ENCODE measurements around the gene YIPF1. TPM values are rescaled to one million over a fixed set of nuclear protein-coding genes. Genes with fewer than 3 reads are reported as not detected.
"Not testable (repeated sequence)": the region's sequence is repeated elsewhere in the genome, so short reads cannot be mapped to it uniquely, and the experiment has no call there.

Gene YIPF1
- total RNA-seq, 1 donor from 2014 or later = 25.6 TPM

DNA sequence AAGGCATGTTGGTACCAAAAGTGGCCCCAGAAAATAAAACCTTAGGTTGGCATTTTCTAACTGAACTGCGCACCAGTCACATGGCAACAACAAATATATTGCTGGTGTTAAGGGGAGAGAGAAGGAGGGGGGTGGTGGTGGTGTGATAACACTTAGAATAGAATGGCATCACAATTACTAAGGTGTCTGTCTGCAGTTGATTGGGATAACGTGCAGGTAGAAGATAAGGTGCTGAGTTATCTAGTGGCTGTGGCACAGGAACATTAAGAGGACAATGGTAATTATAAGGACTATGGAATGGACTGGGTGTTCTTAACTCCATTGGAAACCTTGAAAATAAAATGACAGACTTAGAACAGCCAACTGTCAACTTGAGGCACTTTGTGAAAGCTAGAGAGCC is 1.4 kb upstream of the YIPF1 start:
- Mint-ChIP-seq H3K4me1 (ENCODE audit: unreplicated experiment) (peaks cover 16% of the 10 kb centered on the region), H3K27me3 (ENCODE audit: unreplicated experiment) (no peaks in the 10 kb centered on the region), H3K27ac (ENCODE audit: unreplicated experiment) (no peak overlapping the region), H3K36me3 (ENCODE audit: unreplicated experiment) (peaks cover 7% of the 10 kb centered on the region), H3K9me3 (ENCODE audit: unreplicated experiment) (no peaks in the 10 kb centered on the region), H3K4me3 (ENCODE audit: unreplicated experiment) (no peak overlapping the region)
- no peak for DNase-seq (ENCODE audit: extremely low spot score, unreplicated experiment)
- no peak for TF ChIP-seq CTCF (IDR thresholded peaks at IDR 0.05)

- H3K27me3 Mint-ChIP-seq (ENCODE audit: unreplicated experiment) = no peaks in the 10 kb centered on the region
- no peak for TF ChIP-seq CTCF (IDR thresholded peaks at IDR 0.05)
- peak overlapping the region; percentile 95 for H3K27ac Mint-ChIP-seq (ENCODE audit: unreplicated experiment)
- no peak for DNase-seq (ENCODE audit: extremely low spot score, unreplicated experiment)
- H3K36me3 Mint-ChIP-seq (ENCODE audit: unreplicated experiment) = peaks cover 7% of the 10 kb centered on the region
- H3K4me3 Mint-ChIP-seq (ENCODE audit: unreplicated experiment) = peak overlapping the region; percentile 94
- H3K4me1 Mint-ChIP-seq (ENCODE audit: unreplicated experiment) = peaks cover 16% of the 10 kb centered on the region
- no peaks in the 10 kb centered on the region for H3K9me3 Mint-ChIP-seq (ENCODE audit: unreplicated experiment)
These were observed 935 bp upstream of the YIPF1 start for GRCh38 chr1:53890522-53890941.

DNA sequence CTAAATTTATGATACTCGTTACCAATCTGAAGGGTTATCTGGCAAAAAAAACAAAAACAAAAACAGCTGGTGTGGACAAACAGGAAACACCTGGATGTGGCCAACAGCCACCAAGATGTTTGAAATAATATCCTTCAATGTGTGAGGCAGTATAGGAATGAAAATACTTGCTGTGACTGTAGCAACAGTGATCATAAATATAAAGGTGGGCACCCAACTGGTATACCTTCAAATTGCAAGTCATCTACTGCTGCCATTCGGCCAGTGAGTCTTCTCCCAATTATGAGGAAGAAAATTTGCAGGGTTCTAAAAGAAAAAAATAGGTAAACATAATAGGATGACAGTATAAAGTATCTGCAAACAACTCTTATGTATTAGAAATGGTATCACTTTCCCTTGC is 916 bp downstream of the YIPF1 start:
- H3K27ac Mint-ChIP-seq (ENCODE audit: unreplicated experiment) = no peak overlapping the region
- TF ChIP-seq CTCF (IDR thresholded peaks at IDR 0.05) = no peak
- no peaks in the 10 kb centered on the region for H3K27me3 Mint-ChIP-seq (ENCODE audit: unreplicated experiment)
- peaks cover 14% of the 10 kb centered on the region for H3K36me3 Mint-ChIP-seq (ENCODE audit: unreplicated experiment)
- H3K9me3 Mint-ChIP-seq (ENCODE audit: unreplicated experiment) = no peaks in the 10 kb centered on the region
- no peak for DNase-seq (ENCODE audit: extremely low spot score, unreplicated experiment)
- H3K4me1 Mint-ChIP-seq (ENCODE audit: unreplicated experiment) = peaks cover 16% of the 10 kb centered on the region
- H3K4me3 Mint-ChIP-seq (ENCODE audit: unreplicated experiment) = peak overlapping the region; percentile 94

DNA sequence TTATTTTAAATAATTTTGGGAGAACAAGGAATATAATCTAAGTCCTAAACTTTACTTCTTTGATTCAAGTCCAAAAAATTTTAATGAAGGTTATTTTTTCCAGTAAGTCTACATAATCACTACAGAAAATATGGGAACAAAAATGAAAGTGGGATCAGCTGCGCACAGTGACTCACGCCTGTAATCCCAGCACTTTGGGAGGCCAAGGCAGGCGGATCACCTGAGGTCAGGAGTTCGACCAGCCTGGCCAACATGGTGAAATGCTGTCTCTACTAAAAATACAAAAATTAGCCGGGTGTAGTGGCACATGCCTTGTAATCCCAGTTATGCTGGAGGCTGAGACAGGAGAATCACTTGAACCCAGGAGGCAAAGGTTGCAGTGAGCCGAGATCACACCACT is 6.0 kb downstream of the YIPF1 start:
- H3K27me3 Mint-ChIP-seq (ENCODE audit: unreplicated experiment); H3K4me3 Mint-ChIP-seq (ENCODE audit: unreplicated experiment); DNase-seq (ENCODE audit: extremely low spot score, unreplicated experiment): not testable (repeated sequence)

GRCh38 chr1:53881853-53882252 is 7.7 kb downstream of the YIPF1 start:
- H3K27me3 Mint-ChIP-seq (ENCODE audit: unreplicated experiment); H3K4me1 Mint-ChIP-seq (ENCODE audit: unreplicated experiment); H3K27ac Mint-ChIP-seq (ENCODE audit: unreplicated experiment); DNase-seq (ENCODE audit: extremely low spot score, unreplicated experiment); H3K4me3 Mint-ChIP-seq (ENCODE audit: unreplicated experiment); H3K9me3 Mint-ChIP-seq (ENCODE audit: unreplicated experiment): not testable (repeated sequence)
- H3K36me3 Mint-ChIP-seq (ENCODE audit: unreplicated experiment) = peaks cover 55% of the 10 kb centered on the region

More for the DNA sequence above, 6.0 kb downstream of the YIPF1 start:
- H3K36me3 Mint-ChIP-seq (ENCODE audit: unreplicated experiment) = peaks cover 47% of the 10 kb centered on the region
- H3K27ac Mint-ChIP-seq (ENCODE audit: unreplicated experiment); H3K4me1 Mint-ChIP-seq (ENCODE audit: unreplicated experiment); H3K9me3 Mint-ChIP-seq (ENCODE audit: unreplicated experiment): not testable (repeated sequence)

- H3K9me3 Mint-ChIP-seq (ENCODE audit: unreplicated experiment) = no peaks in the 10 kb centered on the region
- no peaks in the 10 kb centered on the region for H3K4me1 Mint-ChIP-seq (ENCODE audit: unreplicated experiment)
- DNase-seq (ENCODE audit: extremely low spot score, unreplicated experiment) = no peak
- no peak overlapping the region for H3K4me3 Mint-ChIP-seq (ENCODE audit: unreplicated experiment)
- peaks cover 60% of the 10 kb centered on the region for H3K36me3 Mint-ChIP-seq (ENCODE audit: unreplicated experiment)
- no peak overlapping the region for H3K27ac Mint-ChIP-seq (ENCODE audit: unreplicated experiment)
- H3K27me3 Mint-ChIP-seq (ENCODE audit: unreplicated experiment) = no peaks in the 10 kb centered on the region
- TF ChIP-seq CTCF (IDR thresholded peaks at IDR 0.05) = peak; percentile 65
These were observed 11.0 kb downstream of the YIPF1 start for GRCh38 chr1:53878492-53879105.

- not testable (repeated sequence) for DNase-seq (ENCODE audit: extremely low spot score, unreplicated experiment); H3K9me3 Mint-ChIP-seq (ENCODE audit: unreplicated experiment); H3K4me1 Mint-ChIP-seq (ENCODE audit: unreplicated experiment); H3K27me3 Mint-ChIP-seq (ENCODE audit: unreplicated experiment); H3K27ac Mint-ChIP-seq (ENCODE audit: unreplicated experiment); H3K4me3 Mint-ChIP-seq (ENCODE audit: unreplicated experiment)
- H3K36me3 Mint-ChIP-seq (ENCODE audit: unreplicated experiment) = peaks cover 47% of the 10 kb centered on the region
These were observed 14.4 kb downstream of the YIPF1 start for GRCh38 chr1:53875150-53875549.

All from osteocyte (in vitro differentiated cells).